Calu3 (cell line): ENCODE results near the gene MSL3B.
A peak's percentile ranks its signal among the peaks of the same experiment; 100 is the strongest.

Source experiments
- BruUV-seq: library from RNA; stranded (reverse); fragments of 400-500 nt; replicated peaks from 2 replicates; lab custom pipeline; 2021; lab: Mats Ljungman, UMichigan
- CTCF ChIA-PET: fragments of 300-600 bp; sonication (Branson Sonifier 250); formaldehyde crosslinking; loops from one replicate; lab custom pipeline; 2022; ENCODE audit warnings: antibody characterized with exemption; lab: Charles Lee
- DNase-seq: peaks from one replicate; pipeline ENCODE4 v3.0.0; 2022
- H3K27ac Mint-ChIP-seq: one replicate; pipeline ENCODE4 v1.8.0; 2022; ENCODE audit warnings: mixed read lengths; ENCODE audit not compliant: unreplicated experiment
- H3K27me3 Mint-ChIP-seq: one replicate; pipeline ENCODE4 v1.8.0; 2022; ENCODE audit warnings: mixed read lengths; ENCODE audit not compliant: unreplicated experiment
- H3K36me3 Mint-ChIP-seq: one replicate; pipeline ENCODE4 v1.8.0; 2022; ENCODE audit warnings: mild to moderate bottlenecking, moderate library complexity, mixed read lengths; ENCODE audit not compliant: insufficient read depth, unreplicated experiment
- H3K4me1 Mint-ChIP-seq: one replicate; pipeline ENCODE4 v1.8.0; 2022; ENCODE audit warnings: mild to moderate bottlenecking, low read depth, mixed read lengths; ENCODE audit not compliant: unreplicated experiment
- H3K4me3 Mint-ChIP-seq: one replicate; pipeline ENCODE4 v1.8.0; 2022; ENCODE audit warnings: mild to moderate bottlenecking, low read depth, moderate library complexity, mixed read lengths; ENCODE audit not compliant: unreplicated experiment
- H3K9me3 Mint-ChIP-seq: one replicate; pipeline ENCODE4 v1.8.0; 2022; ENCODE audit warnings: low read depth, mixed read lengths; ENCODE audit not compliant: unreplicated experiment
- intact Hi-C: fragments of 100-400 bp; cut with micrococcal nuclease; formaldehyde crosslinking; loops from one replicate; pipeline ENCODE4 v1.10.0; 2022; ENCODE audit not compliant: unreplicated experiment
- TF ChIP-seq, protein P1 (sequence below): fragments of 200-600 bp; IDR thresholded peaks from one replicate; pipeline ENCODE4 v1.8.0; 2022; ENCODE audit warnings: antibody characterized with exemption; ENCODE audit not compliant: unreplicated experiment

MSL3B gene

GRCh38 chr2:233865838-233866237 lies 2.3 kb downstream of the MSL3B start:
- Mint-ChIP-seq H3K9me3 (peaks cover 2% of the 10 kb centered on the region), H3K27ac (no peak overlapping the region), H3K36me3 (peaks cover 26% of the 10 kb centered on the region), H3K27me3 (no peaks in the 10 kb centered on the region), H3K4me3 (no peak overlapping the region), H3K4me1 (no peaks in the 10 kb centered on the region)
- CTCF ChIA-PET, result no interaction called here
- TF ChIP-seq, protein P1, sequence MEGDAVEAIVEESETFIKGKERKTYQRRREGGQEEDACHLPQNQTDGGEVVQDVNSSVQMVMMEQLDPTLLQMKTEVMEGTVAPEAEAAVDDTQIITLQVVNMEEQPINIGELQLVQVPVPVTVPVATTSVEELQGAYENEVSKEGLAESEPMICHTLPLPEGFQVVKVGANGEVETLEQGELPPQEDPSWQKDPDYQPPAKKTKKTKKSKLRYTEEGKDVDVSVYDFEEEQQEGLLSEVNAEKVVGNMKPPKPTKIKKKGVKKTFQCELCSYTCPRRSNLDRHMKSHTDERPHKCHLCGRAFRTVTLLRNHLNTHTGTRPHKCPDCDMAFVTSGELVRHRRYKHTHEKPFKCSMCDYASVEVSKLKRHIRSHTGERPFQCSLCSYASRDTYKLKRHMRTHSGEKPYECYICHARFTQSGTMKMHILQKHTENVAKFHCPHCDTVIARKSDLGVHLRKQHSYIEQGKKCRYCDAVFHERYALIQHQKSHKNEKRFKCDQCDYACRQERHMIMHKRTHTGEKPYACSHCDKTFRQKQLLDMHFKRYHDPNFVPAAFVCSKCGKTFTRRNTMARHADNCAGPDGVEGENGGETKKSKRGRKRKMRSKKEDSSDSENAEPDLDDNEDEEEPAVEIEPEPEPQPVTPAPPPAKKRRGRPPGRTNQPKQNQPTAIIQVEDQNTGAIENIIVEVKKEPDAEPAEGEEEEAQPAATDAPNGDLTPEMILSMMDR, result peak; percentile 22
- no TSS peak for BruUV-seq
- intact Hi-C loops, result no loop called here
- peak; percentile 31 for DNase-seq

DNA sequence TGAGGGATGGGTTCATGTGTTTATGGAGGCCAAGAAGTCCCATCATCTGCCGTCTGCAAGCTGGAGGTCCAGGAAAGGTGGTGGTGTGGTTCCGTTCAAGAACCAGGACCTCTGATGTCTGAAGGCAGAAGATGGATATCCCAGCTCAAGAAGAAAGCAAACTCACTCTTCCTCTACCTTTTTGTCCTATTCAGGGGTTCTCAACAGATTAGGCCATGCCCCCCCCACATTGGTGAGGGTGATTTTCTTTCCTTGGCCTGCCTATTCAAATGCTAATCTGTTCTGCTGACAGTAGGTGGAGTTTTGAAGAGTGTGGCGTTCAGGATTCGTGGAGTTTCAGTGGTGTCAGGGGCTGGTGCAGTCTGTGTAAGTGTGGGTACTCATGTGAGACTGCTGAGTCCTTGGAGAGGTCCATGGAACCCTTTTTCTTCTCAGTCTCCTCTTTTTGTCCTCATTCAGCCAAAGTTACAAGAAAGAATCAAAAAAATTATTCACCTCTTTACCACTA lies 5.9 kb downstream of the MSL3B start:
- Mint-ChIP-seq H3K9me3 (no peaks in the 10 kb centered on the region), H3K27me3 (no peaks in the 10 kb centered on the region), H3K36me3 (peaks cover 13% of the 10 kb centered on the region), H3K27ac (no peak overlapping the region), H3K4me3 (no peak overlapping the region), H3K4me1 (peaks cover 7% of the 10 kb centered on the region)
- TF ChIP-seq, protein P1, result no peak
- BruUV-seq, result no TSS peak
- CTCF ChIA-PET, result no interaction called here
- no peak for DNase-seq
- intact Hi-C loops, result no loop called here

DNA sequence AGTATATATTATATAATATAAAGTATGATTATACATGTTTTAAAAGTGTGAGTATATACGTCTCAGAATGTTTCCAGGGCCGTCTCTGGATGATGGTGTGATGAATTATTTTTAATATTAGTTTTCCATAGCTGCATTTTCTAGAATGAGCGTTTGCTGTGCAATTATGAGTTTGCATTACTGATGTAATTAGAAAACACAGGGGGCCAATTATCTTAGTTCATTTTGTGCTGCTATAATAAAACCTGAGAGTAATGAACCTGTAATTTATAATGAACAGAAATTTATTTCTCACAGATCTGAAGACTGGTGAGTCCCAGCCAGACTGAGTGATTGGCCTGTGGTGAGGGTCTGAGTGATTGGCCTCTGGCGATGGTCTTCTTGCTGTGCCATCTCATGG lies 9.9 kb downstream of the MSL3B start:
- Mint-ChIP-seq H3K4me1 (peaks cover 12% of the 10 kb centered on the region), H3K36me3 (peaks cover 22% of the 10 kb centered on the region), H3K4me3 (no peak overlapping the region), H3K9me3 (no peaks in the 10 kb centered on the region), H3K27ac (no peak overlapping the region), H3K27me3 (no peaks in the 10 kb centered on the region)
- CTCF ChIA-PET, result interaction anchor here (0.8 to 2.4 kb wide), 6 partner anchors 55 to 687 kb away, joined by 3 to 16 read pairs (median 5); no protein-coding TSS in a partner anchor
- intact Hi-C loops, result loop anchor here (5.0 to 10.0 kb wide), 4 partner anchors 116 to 689 kb away; no protein-coding TSS in a partner anchor
- TF ChIP-seq, protein P1, result no peak
- DNase-seq, result no peak
- BruUV-seq, result no TSS peak

GRCh38 chr2:233857511-233858141 lies 10.6 kb downstream of the MSL3B start:
- TF ChIP-seq, protein P1, result peak; percentile 78
- peak; percentile 83 for DNase-seq
- Mint-ChIP-seq H3K27me3 (no peaks in the 10 kb centered on the region), H3K4me1 (peaks cover 14% of the 10 kb centered on the region), H3K9me3 (no peaks in the 10 kb centered on the region), H3K36me3 (peaks cover 25% of the 10 kb centered on the region), H3K4me3 (no peak overlapping the region), H3K27ac (no peak overlapping the region)
- CTCF ChIA-PET, result interaction anchor here (0.7 to 2.4 kb wide), 9 partner anchors 55 to 688 kb away, joined by 3 to 16 read pairs (median 4); no protein-coding TSS in a partner anchor
- no TSS peak for BruUV-seq
- intact Hi-C loops, result loop anchor here (5.0 to 10.0 kb wide), 4 partner anchors 117 to 690 kb away; no protein-coding TSS in a partner anchor
